ENCODE measurements around the gene PRR16.
A peak's percentile ranks its signal among the peaks of the same experiment; 100 is the strongest.
"Not testable (repeated sequence)": the region's sequence is repeated elsewhere in the genome, so short reads cannot be mapped to it uniquely, and the experiment has no call there.

PRR16 gene

DNA sequence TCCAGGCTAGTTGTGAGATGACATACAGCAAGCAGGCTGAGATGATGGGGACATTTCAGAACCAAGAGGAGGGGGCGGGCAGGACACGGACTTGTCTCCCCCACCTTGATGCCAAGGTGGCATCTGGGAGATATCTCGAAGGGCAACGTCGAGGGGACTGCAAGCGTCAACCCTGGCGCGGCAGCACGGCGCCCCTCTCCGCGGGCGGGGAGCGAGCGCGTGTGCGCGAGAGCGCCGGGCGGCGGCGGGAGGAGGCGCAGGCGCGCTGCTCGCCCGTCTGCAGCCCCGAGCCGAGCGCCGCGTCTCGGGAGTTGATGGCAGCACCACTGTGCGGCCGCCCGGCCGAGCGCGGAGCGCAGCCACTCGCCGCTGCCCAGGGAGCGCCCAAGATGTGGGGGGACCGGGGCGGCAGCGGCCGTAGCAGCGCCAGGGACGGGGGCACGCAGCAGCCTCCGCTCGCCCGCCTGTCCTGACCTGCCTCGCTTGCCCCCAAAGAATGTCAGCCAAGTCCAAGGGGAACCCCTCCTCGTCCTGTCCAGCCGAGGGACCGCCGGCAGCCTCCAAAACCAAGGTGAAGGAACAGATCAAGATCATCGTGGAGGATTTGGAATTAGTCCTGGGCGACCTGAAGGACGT lies at the start of gene PRR16:
PRR16 (plus strand) TSS at position 310 of the 636 bp plus-strand sequence.
- DNase-seq, result peak in 1 of 2 donors; percentile 16

DNA sequence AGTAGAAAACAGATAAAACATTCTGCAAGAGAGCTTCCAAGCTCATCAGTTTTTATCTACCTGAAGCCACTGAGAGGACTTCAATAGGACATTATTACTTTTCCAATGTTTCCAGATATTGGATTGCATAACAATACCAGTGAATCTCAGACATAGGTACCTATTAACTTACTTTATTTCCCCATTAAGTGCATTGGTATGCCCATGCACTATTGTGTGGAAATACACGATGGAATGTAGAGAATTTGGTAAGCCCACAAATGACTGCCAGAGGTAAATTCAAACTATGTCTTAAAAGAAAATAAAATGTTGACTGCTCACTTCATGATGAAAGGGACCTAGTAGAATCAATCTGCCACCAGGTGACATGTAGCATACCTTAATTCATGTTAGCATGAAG lies 48.1 kb upstream of the PRR16 start:
- no peak for DNase-seq

DNA sequence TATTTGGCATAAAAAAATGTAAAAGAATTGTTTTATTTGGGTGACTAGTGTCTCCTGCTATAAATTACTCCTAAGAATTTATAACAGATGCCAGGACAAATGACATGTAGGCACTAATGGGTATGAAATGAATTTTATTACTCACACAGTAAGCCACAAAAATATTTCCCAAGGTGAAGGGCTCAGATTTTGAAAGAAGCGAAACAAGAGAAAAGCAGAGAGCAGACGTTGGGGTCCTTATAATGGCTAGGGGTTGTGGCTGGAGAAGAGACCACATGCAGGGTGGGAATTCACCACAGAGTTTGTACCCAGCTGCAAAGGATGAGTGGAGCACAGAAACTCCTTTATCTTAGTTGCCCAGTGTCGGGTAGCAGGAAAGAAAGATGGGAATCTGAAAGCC lies 45.0 kb upstream of the PRR16 start:
- DNase-seq, result no peak

DNA sequence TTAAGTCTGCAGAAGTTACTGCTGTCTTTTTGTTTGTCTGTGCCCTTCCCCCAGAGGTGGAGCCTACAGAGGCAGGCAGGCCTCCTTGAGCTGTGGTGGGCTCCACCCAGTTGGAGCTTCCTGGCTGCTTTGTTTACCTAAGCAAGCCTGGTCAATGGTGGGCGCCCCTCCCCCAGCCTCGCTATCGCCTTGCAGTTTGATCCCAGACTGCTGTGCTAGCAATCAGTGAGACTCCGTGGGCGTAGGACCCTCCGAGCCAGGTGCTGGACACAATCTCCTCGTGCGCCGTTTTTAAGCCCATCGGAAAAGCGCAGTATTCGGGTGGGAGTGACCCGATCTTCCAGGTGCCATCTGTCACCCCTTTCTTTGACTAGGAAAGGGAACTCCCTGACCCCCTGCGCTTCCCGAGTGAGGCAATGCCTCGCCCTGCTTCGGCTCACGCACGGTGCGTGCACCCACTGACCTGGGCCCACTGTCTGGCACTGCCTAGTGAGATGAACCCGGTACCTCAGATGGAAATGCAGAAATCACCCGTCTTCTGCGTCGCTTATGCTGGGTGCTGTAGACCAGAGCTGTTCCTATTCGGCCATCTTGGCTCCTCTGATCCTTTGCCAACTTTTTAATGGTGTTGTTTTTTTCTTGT lies 37.3 kb upstream of the PRR16 start:
- DNase-seq, result not testable (repeated sequence)

DNA sequence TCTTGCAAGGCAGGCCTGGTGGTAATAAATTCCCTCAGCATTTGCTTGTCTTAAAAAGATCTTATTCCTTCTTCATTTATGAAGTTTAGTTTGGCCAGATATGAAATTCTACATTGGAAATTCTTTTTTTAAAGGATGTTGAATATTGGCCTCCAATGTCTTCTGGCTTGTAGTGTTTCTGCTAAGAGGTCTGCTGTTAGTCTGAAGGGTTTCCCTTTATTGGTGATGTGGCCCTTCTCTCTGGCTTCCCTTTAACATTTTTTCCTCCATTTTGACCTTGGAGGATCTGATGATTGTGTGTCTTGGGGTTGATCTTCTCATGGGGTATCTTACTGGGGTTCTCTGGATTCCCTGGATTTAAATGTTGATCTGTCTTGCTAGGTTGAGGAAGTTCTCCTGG lies 33.5 kb upstream of the PRR16 start:
- DNase-seq, result no peak

DNA sequence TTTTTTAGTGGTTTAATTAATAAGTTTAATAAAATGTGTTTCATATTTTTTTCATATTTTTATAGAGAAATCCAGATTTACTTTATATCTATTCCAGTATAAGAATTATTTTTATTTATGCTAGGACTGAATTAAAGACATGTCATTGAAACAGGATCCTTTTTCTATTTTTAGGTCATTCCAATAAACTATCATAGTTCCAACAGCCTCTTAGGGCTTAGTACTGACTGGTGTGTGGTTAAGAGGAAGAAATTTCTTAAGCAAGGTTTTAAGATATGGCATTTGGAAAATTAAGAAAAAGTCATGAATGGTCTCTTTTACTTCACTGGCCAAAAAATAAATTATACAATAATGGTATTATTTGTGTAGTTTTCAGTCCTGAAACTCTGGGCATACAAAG lies 31.2 kb upstream of the PRR16 start:
- DNase-seq, result no peak

DNA sequence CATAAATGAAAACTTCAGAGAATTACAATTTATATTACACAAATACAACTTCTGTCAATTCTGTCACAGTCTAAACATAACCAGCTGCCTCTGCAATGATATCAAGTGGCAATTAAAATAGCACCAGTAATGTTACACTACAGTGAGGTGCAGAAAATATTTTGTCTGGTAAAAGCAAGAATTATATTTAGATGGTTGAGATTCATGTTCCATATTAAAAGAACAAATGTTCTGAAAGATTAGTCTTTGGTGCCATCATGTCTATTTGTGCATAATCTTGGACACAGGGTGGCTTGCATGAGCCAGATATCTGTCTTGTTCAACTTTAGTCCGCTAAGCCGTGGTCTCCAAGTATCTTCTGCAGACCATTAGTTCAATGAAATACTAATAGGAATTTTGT lies 29.0 kb upstream of the PRR16 start:
- no peak for DNase-seq

DNA sequence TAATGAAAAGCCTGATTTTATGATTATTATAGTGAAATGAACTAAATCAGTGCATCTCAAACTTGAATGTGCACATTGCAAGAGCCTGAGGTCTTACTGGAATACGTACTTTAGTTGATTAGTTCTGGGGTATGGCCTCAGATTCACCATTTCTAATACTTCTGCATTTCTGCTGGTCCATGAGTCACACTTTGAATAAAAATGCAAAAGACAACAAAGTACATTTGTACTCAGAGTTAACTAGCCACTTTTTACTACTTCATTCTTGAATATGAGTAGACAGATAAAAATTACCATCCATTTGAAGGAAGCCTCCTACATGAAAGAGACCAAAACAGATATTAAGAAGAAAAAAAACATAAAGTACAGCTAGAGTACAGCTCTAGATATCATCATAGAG lies 27.1 kb upstream of the PRR16 start:
- no peak for DNase-seq

DNA sequence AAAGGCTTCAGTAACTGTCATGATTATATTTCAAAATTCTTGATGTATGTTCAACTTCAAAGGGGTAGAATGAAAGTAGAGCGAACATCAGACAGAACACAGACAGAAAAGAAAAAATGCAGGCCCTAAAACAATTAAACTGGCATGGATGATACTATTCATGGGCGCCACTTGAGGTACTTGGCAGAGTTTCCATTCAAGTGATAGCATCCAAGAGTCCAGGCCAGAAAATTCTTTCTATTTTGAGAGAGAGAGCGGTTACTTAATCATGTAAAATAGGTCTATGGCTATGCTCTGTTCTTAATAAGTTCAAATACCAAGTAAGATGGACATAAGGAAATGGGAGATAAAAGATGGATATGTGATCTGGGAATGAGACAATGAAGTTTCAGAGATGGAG lies 21.4 kb upstream of the PRR16 start:
- no peak for DNase-seq

DNA sequence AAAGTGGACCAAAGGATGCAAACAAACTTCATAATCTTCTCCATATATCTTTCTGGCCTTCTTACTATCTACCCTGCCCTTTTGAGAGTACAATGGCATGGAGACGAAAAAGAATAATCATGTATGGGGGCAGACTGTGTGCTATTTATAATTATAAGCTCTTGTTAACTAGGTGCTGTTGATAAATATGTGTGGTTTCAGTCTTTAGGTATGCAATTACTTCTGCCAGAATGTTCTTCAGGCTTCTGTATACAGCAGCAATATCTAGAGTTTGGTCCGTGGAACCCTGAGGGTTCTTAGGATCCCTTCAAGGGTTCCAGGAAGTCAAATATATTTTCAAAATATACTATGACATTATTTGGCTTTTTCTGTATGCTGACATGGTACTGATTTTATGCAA lies 20.5 kb upstream of the PRR16 start:
- no peak for DNase-seq

DNA sequence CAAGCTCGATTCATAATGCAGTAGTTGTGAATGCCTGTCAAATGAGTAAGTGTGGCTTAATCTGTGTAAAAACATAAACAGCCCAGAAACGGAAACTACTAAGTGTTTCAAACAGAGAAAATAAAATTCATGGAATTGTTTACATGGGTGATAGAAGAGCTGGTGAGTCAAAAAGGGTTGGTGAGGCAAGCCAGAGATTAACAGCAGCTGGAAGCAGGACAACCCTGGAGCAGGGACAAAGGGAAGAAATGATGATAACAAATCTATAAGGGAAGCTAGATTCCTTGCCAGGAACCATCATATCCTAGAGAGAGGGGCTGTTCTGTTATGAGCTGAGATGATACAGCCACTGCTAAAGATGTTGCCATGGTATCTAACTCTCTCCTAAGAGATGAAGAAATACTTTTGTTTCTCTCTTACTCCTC lies 18.0 kb upstream of the PRR16 start:
- DNase-seq, result no peak

DNA sequence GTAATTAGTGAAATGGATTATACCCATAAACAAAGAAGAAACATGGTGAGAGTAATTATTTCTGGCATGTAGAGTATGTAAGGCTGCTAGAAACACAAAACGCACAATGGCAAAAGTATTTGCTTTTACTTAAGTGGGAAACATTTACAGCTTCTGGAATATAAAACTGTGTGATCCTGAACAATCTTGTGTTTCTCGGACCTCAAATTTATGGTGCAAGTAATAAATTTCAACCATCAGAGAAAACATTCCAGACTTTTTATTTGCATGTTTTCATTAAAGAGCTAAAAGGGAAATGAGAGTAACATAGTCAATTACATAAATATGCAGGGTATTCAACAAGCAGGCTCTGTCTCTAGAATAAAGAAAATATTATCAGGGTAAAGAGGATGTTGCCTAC lies 17.2 kb upstream of the PRR16 start:
- no peak for DNase-seq

DNA sequence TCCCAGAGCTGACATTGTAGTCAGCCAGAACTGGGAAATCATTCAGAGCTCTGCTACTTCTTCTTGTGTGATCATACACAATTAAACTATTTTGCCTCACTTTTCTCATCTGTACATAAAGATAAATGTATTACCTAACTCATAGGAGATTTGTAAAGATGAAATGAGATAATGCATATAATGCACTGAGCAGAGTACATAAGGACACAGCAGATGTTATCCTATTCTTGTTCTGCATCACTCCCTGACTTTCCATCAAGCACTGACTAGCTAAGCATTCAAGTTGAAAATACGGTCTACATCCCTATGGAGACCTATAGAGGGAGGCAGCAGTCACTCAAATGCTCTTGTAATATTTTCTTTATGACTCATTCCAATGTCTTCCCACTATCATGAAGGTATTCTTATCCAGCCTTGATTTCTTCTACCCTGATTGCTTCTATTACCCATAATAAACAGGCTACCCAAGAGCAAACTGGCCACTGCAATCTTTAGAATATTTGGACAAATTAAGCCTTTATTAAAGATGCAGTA lies 16.3 kb upstream of the PRR16 start:
- DNase-seq, result no peak

DNA sequence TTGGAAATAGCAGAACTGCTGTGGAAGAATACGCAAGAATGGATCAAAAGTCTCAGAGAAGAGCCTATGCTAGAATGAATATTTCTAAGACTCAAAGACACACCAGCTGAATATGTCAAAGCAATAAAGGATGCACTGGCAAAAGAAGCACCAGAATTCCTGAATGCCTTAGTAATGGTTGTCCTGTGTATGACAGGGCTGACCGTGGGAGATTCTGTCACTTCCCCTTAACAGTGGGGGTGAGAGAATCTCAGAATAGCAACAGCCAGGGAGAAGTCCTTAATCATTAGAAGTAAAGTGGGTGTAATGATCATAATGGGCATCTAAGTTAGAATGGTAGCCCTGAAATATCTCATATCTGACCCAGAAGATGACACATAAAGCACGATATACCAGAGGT lies 14.6 kb upstream of the PRR16 start:
- DNase-seq, result no peak

DNA sequence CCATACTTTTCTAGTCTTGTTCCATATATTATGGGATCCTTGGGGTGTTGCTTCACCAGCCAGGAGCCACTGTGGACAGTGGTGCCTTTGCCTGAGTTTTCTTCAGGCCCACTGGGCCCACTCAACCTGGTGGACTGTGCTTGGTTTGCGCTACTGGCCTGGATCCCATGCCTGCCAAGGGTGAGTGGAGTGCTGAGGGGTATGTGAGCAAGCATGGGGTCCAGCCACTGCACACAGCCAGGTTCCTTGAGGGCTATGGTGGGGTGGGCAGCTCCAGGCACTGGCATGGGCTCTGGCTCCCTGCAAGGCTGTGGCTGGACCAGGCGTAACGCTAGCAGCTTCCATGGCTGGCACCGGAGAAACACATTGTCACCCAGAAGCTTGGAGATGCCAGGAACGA lies 13.2 kb upstream of the PRR16 start:
- no peak for DNase-seq

DNA sequence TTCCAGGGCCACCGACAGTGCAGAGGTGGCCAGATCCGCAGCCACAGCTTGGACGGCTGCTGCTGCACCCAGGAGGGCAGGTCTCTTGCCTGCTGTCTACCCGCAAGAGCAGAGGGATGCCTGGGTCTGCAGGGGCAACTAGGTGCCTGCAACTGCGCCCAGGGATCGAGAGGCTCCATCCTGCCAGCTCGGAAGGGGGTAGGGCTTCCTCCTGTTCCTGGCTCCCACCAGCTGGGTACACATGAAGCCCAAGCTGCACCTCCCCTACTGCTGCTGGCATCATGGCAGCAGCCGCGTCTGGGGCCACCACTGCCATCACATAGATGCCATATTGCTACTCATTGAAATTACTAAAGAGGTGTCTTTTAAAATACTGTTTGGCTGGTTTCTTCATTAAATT lies 12.7 kb upstream of the PRR16 start:
- no peak for DNase-seq

DNA sequence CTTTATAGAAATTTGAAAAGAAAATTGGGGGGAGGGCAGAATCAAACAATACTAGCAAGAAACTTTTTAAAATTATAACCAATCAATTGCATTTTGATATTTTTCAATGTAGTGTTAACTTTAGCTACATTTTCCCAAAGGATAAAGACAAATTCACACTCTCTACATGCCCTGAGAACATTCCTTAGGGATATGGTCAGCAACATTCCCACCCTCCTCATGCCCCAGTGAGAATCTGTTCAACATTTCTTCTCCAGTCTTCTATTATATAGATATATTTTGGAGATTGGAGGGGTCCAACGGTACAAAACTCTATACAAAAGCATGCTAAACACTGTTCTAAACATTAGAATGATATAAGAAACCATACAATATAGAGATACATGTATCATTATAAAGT lies 11.6 kb upstream of the PRR16 start:
- DNase-seq, result no peak

DNA sequence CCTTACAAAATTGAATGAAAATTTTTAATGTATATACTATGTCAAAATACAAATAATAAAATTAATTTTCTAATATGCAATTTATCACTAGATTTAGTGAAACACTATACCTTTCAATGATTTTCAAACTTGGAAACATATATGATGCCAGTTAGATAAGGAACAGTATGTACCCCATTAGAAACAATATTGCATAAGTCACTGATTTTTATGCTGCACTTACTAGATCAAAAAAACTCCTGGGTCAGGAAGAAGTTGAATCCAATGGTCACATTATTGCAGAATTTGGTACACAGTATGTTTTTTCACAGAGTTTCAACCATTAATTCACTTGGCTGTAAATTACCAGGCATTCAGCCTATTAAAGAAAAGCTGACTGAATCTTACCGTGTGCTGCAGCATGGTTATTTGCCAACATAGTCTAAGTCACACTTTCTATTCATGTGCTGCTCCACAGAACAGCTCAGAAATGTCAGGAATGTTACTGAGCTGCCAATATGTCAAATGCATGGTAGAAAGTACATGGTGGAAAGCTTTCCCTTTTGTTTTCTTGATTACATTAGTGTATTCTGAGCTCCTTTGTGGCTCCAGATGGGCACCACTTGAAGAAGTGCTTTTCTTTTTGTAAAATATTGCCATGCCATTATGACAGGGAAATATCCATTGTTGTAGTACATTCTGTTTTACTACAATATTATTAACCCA lies 9.9 kb upstream of the PRR16 start:
- DNase-seq, result no peak

DNA sequence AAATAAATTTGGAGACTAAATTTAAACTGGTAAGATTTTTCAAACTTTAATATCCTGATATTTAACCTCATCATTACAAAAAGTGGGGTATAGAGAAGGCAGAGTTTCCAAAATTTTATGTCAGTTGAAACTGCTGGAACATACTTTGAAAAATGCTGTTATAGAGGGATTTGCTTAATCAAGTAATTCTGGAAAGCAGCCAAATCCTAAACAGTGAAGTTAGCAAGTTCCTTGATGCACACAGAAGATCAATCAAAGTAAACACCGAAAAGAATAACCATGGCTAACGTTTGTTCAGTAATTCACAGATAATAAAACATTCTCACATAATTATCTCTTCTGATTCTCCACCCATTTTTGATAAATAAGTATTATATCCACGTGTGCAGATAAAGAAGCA lies 8.1 kb upstream of the PRR16 start:
- no peak for DNase-seq

DNA sequence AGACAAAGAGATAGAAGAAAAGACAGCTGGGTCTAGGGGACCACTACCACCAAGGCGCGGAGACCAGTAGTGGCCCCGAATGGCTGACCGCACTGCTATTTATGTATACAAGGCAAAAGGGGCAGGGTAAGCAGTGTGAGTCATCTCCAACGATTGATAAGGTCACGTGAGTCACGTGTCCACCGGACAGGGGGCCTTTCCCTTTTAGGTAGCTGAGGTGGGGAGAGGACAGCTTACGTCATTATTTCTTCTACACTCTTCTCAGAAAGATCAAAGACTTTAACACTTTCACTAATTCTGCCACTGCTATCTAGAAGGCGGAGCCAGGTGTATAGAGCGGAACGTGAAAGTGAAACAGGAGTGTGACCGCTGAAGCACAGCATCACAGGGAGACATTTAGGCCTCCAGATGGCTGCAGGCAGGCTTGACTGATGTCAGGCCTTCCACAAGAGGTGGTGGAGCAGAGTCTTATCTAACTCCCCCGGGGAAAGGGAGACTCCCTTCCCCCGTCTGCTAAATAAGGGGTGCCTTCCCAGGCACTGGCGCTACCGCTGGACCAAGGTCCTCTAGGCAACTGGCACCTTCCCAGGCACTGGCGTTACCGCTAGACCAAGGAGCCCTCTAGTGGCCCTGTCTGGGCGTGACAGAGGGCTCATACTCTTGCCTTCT lies 6.1 kb upstream of the PRR16 start:
- peak; percentile 50 to 67 for DNase-seq

DNA sequence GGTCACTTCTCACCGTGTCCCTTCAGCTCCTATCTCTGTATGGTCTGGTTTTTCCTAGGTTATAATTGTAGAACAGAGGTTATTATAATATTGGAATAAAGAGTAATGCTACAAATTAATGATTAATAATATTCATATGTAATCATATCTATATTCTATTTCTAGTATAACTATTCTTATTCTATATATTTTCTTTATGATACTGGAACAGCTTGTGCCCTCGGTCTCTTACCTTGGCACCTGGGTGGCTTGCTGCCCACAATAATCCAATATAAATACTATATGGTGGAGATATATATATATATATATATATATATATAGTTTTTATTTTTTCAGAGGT lies 5.6 kb upstream of the PRR16 start:
- not testable (repeated sequence) for DNase-seq

DNA sequence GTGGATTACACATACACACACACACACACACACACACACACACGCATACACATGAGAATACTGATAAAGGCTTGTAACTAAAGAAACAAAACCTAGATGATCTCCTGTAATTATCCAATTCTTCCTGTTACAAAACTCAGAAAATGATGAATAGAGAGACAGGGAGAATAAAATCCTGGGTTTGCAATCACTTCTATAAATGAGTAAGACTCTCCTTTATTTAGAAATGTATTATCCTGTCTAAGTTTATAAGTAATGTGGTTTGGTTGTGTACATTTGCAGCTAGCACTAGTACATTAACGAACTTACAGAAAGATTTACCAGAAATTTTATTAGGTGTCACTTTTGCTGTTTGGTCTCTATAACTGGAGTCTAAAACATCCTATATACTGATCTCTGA lies 2.8 kb upstream of the PRR16 start:
- no peak for DNase-seq

DNA sequence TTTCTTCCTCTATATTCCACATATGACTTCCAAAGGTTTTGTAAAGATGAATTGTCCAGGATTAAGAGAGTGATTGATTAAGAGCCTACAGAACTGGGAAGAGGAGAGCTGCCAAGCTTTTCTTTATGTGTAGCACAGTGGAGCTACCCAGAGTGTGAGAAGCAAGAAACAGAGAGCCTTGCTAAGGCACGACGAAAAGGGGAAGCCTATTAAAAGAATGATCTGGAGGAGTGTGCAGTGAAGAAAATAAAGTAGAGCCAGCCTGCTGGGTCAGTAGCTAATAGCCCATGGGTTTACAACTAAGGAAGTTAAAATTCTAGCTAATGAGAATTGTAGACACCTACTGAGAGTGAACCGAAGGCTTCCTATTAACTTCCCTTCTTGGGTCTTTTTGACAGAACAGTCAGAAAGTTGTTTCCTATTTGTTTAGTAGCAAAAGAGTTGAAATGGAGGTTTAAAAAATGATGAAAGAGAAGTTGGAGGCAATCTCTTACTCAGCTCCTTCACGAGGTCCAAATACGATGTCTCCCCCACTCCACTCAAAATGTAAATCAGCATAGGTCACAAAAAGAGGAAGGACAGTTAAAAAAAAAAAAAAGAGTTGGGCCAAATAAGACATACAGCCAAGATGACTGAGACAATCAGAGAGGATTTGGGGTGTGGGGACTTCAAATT lies 957 bp upstream of the PRR16 start:
- no peak for DNase-seq

Measured in CD4-positive, alpha-beta T cell treated with Interleukin-4 for 1 hour (primary cell).